Measurements from ENCODE around the gene GSTM1.

Gene GSTM1

DNA sequence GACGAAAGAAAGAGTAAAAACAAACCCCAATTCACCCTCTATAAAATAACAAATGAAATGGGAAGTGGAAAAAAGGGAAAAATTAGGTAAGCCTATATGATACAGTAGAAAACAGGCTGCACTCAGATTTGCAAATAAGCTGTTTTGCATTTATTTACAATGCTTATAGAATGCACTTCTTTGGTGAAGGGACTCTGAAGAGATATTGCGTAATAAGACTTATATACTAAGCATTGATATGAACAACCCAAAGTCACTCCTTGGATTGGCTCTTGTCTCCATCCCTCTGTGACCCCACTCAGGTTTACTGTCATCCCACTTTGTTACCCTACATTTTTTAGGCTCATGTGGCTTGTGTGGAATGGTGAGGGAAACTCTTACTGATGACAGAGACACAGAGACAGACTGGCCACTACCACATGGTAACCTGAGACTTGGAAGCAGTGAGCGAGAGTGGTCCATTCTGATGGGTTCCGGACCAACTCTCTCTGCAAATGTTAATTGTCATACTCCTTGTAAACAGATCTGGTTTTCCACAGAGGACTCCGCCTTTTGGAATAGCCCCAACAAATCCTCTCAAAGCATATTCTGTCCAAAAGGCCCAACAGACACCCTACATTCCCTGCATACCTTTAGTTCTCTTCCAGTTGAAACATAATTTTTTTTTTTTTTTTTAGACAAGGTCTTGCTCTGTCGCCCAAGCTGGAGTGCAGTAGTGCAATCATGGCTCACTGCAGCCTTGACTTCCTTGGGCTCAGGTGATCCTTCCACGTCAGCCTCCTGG lies 35.5 kb downstream of the GSTM1 start:
- DNase-seq (ENCODE audit: extremely low spot score, insufficient read length, low read depth), result no peak

DNA sequence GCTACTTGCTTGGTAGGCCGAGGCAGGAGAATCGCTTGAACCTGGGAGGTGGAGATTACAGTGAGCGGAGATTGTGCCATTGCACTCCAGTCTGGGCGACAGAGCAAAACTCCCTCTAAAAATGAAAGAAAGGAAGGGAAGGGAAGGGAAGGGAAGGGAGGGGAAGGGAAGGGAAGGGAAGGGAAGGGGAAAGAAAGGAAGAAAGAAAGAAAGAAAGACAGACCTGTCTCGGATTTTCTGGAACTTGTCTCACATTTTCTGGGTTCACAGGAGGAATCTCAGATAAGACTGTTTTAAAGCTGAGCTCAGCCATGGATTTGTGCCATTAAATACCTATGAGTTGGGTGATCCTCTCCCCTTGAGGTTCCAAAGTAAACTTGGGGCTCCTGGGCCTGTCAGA lies 37.3 kb downstream of the GSTM1 start:
- FAIRE-seq, result no peak
- no peak for DNase-seq (ENCODE audit: extremely low spot score, insufficient read length, low read depth)

More for the DNA sequence above, 35.5 kb downstream of the GSTM1 start:
- no peak for FAIRE-seq

DNA sequence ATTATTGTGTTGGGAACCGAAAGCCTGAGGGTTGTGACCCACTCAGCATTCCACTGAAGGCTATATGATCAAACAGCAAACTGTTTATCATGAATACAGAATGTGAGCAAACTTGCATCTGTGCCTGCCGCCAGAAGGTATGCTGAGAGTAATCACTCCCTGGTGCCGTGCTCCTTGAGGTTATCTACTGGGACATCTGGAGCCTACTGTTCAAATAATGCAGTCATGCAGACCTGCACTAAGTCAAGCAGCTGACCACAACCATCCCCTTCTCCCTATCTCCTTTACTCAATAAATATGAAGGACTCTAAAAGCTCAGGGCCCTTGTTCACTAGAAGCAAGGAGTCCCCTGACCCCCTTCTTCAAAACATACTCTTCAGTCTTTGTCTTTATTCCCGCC lies 37.9 kb downstream of the GSTM1 start:
- FAIRE-seq (no peak), DNase-seq (ENCODE audit: extremely low spot score, insufficient read length, low read depth) (no peak)

DNA sequence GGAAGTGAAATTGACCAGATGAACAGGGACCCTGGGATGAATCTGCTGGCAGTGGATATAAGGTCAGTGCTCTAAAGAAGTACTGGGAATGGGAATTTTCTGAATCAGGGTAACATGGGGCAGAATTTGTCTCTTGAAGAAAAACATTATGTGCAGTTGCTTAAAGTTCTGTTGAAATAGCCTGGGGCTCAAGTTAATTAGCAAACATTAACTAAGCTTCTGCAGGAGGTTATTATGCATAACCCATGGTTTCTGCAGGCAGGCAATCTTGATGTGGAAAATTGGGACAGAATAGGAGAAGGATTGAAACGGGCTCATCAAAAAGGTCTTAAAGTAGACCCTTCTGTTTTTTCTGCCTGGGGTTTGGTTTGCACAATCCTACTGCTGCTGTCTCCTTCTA lies 38.4 kb downstream of the GSTM1 start:
- DNase-seq (ENCODE audit: extremely low spot score, insufficient read length, low read depth) (no peak), FAIRE-seq (no peak)

DNA sequence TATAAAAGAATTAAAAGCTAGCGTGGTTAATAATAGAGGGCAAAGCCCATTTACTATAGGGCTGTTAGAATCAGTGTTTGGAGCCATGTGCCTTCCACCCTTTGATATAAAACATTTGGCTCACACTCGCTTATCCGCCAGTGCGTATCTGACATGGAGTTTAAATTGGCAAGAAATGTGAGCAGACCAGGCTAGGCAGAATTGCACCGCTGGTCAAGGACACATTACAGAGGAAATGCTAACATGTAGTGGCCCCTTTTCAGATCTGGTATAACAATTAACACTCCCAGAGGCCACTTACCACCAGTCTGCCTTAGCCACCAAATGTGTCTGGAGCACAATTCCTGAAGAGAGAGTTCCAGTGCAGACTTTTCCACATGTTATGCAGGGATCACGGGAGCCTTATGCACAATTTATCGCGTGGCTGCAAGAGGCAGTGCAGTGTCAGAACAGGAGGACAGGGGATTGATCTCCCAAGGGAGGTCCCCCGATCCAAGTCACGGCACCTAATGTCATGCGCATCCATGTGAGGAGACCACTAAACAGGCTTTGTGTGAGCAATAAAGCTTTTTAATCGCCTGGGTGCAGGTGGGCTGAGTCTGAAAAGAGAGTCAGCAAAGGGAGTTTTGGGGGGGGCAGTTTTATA lies 39.2 kb downstream of the GSTM1 start:
- DNase-seq (ENCODE audit: extremely low spot score, insufficient read length, low read depth) (no peak), FAIRE-seq (no peak)

DNA sequence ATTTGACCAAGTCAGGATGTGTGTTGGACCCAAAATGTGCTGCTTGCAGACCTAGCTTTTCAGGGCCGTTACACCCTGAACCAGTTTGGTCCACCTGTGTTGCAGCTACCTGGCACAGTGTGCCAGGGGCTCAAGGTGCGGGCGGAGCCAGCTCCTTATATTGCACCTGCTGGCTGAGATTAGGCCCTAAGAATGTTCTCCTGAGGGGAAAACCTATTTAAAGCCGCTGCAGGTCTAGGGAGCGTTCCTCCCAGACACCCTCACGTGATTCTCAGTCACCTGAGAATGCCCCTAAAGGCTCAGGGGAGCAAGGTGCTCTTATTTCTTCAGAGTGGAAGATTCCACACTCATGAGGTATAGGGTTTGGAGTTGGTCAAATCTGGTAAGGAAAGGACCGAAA lies 41.3 kb downstream of the GSTM1 start:
- FAIRE-seq (no peak), DNase-seq (ENCODE audit: extremely low spot score, insufficient read length, low read depth) (no peak)

DNA sequence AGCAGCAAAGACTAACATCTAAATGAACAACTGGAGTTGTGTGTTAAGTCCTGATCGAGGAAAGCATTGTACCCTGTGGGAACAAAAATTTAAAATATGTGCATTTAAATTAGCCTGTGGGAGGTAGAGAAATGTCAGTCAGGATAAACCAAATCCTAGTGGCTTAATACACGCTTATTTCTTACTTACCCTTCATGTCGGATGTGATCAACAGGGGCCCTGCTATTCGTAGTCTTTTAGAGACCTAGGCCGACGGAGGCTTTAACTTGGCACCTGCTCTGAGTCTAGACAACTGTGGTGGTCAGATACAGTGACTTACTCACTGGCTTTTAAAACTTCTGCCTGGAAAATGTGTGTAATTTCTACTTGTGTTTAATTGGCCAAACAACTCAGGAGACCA lies 43.0 kb downstream of the GSTM1 start:
- no peak for FAIRE-seq
- DNase-seq (ENCODE audit: extremely low spot score, insufficient read length, low read depth), result no peak

DNA sequence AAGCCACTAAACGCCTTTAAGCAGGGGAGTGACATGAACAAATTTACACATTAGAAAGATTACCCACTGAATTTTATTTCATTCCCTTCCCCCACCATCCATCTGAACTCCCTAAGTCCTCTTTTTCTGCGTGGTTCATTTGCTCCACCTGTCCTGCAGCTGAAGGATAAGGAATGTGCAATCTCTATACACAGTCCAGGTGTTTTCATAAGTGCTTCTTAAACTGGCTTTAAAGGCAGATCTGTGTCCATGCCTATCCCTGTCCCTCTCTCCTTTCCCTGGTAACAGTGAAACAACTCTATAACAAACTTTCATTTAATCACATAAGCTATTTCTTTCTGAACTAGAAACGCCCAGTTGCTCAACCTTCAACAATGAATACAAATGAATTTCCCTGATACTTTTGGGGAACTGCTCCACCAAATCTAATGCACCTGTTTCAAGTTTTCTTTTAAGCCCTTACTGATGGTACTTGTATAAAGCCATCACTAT lies 44.8 kb downstream of the GSTM1 start:
- FAIRE-seq (no peak), DNase-seq (ENCODE audit: extremely low spot score, insufficient read length, low read depth) (no peak)

DNA sequence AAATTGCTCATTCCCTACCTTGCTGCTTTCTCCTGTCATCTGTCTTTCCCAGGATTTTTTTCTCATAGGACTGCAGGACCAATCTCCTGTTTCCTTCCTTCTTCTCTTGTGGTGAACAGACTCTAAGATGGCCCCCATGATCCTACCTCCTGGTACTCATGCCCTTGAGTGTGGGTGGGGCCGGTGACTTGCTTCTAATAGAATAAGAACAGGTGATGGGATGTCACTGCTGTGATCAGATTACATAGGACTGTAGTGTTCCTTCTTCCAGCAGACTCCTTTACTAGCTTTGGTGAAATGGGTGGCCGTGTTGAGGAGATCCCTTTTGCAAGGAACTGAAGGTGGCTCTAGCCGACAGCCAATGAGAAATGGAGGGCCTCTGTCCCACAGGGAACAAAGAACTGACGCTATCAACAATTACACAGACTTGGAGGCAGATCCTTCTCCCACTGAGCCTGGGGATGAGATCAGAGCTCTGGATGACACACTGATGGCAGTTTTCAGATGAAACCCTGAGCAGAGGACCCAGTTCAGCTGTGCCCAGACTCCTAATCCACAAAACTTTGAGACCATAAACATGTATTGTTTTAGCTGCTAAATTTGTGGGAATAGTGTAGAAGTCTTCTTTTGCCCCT lies 45.7 kb downstream of the GSTM1 start:
- FAIRE-seq, result no peak
- no peak for DNase-seq (ENCODE audit: extremely low spot score, insufficient read length, low read depth)

DNA sequence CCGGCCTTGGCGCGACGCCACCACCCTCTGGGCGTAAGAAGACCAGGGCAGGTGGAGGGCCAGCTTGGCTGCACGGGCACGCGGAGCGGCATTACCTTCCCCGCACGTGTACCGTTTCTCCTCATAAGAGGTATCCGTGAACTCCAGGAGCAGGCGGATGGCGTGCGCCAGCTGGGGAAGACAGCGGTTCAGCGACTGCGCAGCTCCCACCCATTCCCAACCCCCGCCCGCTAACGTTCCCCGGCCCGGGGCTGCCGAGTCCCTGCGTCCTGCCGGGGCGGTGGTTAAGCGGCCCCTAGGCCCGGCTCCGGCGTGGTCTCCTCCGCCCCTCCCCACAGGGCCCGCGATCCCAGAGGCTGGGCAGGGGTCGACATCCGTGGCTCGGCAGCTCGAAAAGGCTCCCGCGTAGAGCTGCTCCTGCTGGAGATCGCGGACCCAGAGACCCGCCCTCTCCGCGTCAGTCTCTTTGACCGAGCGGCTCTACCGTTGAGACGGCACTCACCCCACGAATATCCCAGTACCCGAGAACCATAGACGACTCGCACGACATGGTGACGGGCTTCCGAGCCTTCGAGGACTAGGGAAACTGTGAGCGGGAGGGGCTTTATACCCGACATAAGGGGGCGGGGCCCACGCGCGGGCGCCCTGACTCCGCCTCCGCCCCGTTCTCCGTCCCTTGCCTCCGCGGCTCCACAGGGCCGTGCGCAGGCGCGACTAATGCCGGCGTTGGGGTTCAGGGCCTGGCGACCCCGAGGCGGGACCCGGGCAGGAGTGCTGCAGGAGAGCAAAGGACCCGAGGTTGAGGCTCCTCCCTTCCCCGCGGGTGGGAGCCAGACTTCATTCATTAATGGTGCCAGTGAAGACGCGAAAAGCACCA lies 52.4 kb downstream of the GSTM1 start:
- FAIRE-seq, result peak; percentile 18
- peak; percentile 49 for DNase-seq (ENCODE audit: extremely low spot score, insufficient read length, low read depth)

DNA sequence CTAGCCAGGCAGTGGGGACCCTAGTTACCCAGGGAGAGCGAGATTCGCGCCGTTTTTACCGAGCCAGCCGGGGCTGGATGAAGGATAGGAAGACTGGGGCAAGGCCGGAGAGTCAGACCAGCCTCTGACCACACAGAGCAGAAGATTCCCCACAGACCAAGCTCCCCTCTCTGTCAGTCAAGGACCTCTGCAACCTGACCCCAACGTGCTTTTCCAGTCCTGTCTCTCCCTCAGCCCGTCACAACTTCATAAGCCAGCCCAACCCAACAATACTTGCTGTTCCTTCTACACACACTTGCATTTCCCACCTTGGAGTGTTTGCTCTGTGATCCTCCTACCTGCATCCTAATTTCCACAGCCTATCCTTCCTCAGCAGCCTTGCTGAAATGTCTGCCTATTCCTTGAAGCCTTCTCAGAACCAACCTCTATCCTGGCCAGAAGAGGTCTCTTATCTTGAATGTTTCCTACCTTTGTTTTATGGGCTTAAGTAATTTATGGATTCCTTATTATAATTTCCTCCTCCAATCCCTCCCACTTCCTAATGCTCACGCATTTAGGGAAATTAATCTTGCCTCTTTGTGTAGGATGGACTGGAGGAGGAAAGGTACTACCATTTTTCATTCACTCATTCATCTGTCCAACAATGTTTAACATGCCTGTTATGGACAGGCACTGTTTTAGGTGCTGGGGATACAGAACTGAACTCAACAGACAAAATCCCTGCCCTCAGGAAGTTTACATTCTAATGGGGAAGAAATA lies 53.2 kb downstream of the GSTM1 start, which contains the start of gene GSTM3:
Gene GSTM3 (minus strand): TSS at position 424 of the 759 bp plus-strand sequence. CDS start 751 bp downstream, outside the sequence.
- DNase-seq (ENCODE audit: extremely low spot score, insufficient read length, low read depth), result no peak
- no peak for FAIRE-seq
